GM12878 (cell line): ENCODE measurements around the gene TSEN34. TPM values are rescaled to one million over a fixed set of nuclear protein-coding genes. Genes with fewer than 3 reads are reported as not detected.

Experiments used
- ATAC-seq: fragments of 200-7000 bp; cut with Tn5 transposase; 3 replicates; pipeline ENCODE4 v1.9.1; 2020; ENCODE audit warnings: mild to moderate bottlenecking, moderate library complexity
- BruUV-seq: library from RNA; stranded (reverse); fragments of 400-500 nt; replicated peaks from 2 replicates; lab custom pipeline; 2021; lab: Mats Ljungman, UMichigan
- CTCF ChIA-PET: fragments of 300-600 bp; sonication (Branson Sonifier 250); formaldehyde crosslinking; extraction: SDS; loops from one replicate; lab custom pipeline; 2021; ENCODE audit warnings: inconsistent platforms; lab: Yijun Ruan, JAX
- POLR2A ChIA-PET: fragments of 350-600 bp; formaldehyde crosslinking; extraction: SDS; loops from one replicate; lab custom pipeline; 2021; ENCODE audit warnings: inconsistent platforms; lab: Charles Lee
- RAD21 ChIA-PET: fragments of 300-600 bp; sonication (Branson Sonifier 250); formaldehyde crosslinking; loops from one replicate; lab custom pipeline; 2023; ENCODE audit warnings: antibody characterized with exemption; ENCODE audit not compliant: unreplicated experiment; lab: Charles Lee
- SMC1A ChIA-PET: fragments of 300-600 bp; sonication (Branson Sonifier 250); formaldehyde crosslinking; loops from one replicate; lab custom pipeline; 2023; ENCODE audit not compliant: unreplicated experiment, uncharacterized antibody; lab: Charles Lee
- DNase-seq: peaks from one replicate; pipeline ENCODE4 v3.0.0-alpha.2; 2011; ENCODE audit warnings: low read depth, low spot score
- FAIRE-seq: peaks from 3 replicates; lab custom pipeline; 2011; peaks lifted over from hg19 to GRCh38; lab: Jason Lieb, UNC
- H2AFZ ChIP-seq: 2 replicates; pipeline ENCODE4 v1.6.0; 2011; ENCODE audit warnings: low read depth, low read length, control low read depth; ENCODE audit not compliant: control insufficient read depth
- H3K27ac ChIP-seq: 2 replicates; pipeline ENCODE4 v1.5.1; 2011; ENCODE audit warnings: control low read depth; ENCODE audit not compliant: control insufficient read depth, insufficient read depth
- H3K27me3 ChIP-seq, 2 experiments: replicated peaks in 1 of 2; 2 replicates each; pipeline versions ENCODE4 v1.6.0 to v1.6.1; 2011; ENCODE audit warnings: low read length in 1 of 2; ENCODE audit not compliant: control insufficient read depth in 2 of 2, insufficient read depth in 2 of 2
- H3K36me3 ChIP-seq, 2 experiments: 2 replicates each; pipeline ENCODE4 v1.5.1; 2011; ENCODE audit warnings: low read length in 1 of 2; ENCODE audit not compliant: control insufficient read depth in 2 of 2, insufficient read depth in 2 of 2
- H3K4me1 ChIP-seq: 2 replicates; pipeline ENCODE4 v1.6.1; 2011; ENCODE audit warnings: mild to moderate bottlenecking, low read length, moderate library complexity, mixed read lengths; ENCODE audit not compliant: control insufficient read depth, insufficient read depth
- H3K4me2 ChIP-seq: 2 replicates; pipeline ENCODE4 v1.6.0; 2011; ENCODE audit warnings: control low read depth; ENCODE audit not compliant: control insufficient read depth, insufficient read depth
- H3K4me3 ChIP-seq: fragments of 200-600 bp; sonication (generic); 2 replicates; pipeline ENCODE4 v1.5.1; 2016
- H3K79me2 ChIP-seq: 2 replicates; pipeline ENCODE4 v1.6.0; 2011; ENCODE audit warnings: low read length; ENCODE audit not compliant: control insufficient read depth, insufficient read depth
- H3K9ac ChIP-seq: 2 replicates; pipeline ENCODE4 v1.8.0; 2011; ENCODE audit warnings: low read length, control low read depth, mixed read lengths; ENCODE audit not compliant: control insufficient read depth, insufficient read depth
- H3K9me3 ChIP-seq: replicated peaks from 3 replicates; pipeline ENCODE4 v1.5.1; 2011; ENCODE audit warnings: mild to moderate bottlenecking, low read length; ENCODE audit not compliant: control insufficient read depth, insufficient read depth
- H4K20me1 ChIP-seq: 2 replicates; pipeline ENCODE4 v1.6.0; 2011; ENCODE audit not compliant: control insufficient read depth, insufficient read depth
- BHLHE40 ChIP-seq, 2 experiments: fragments of 450-650 bp in 1 of 2; IDR thresholded peaks; 2 replicates each; pipeline ENCODE4 v1.6.1; 2011 to 2017; ENCODE audit warnings: low read depth in 2 of 2, borderline replicate concordance in 1 of 2, improper control_type of control experiment in 1 of 2, low read length in 1 of 2, mild to moderate bottlenecking in 1 of 2
- MEF2B ChIP-seq: fragments of 450-650 bp; IDR thresholded peaks from 2 replicates; pipeline ENCODE4 v1.6.1; 2018; ENCODE audit warnings: mild to moderate bottlenecking, moderate library complexity; ENCODE audit not compliant: partially characterized antibody, poor library complexity, severe bottlenecking
- POLR2A ChIP-seq: IDR thresholded peaks from 2 replicates; pipeline ENCODE4 v1.6.1; 2011; ENCODE audit warnings: low read depth, mild to moderate bottlenecking, low read length
- POLR2AphosphoS2 ChIP-seq: IDR thresholded peaks from 2 replicates; pipeline ENCODE4 v1.6.1; 2011; ENCODE audit warnings: low read depth, mild to moderate bottlenecking, low read length, improper control_type of control experiment, moderate library complexity
- RAD21 ChIP-seq: IDR thresholded peaks from 2 replicates; pipeline ENCODE4 v1.6.1; 2011; ENCODE audit warnings: mild to moderate bottlenecking, low read depth, low read length, moderate library complexity; ENCODE audit not compliant: insufficient read depth
- RFX5 ChIP-seq: IDR thresholded peaks from 2 replicates; pipeline ENCODE4 v1.6.1; 2011; ENCODE audit warnings: low read depth, low read length, improper control_type of control experiment
- WGBS: methylation state at CpG from one replicate; pipeline ENCODE4 v1.1.6; 2016; ENCODE audit warnings: low lambda C conversion rate; ENCODE audit not compliant: insufficient replicate concordance, insufficient coverage; ENCODE audit errors: missing lambda C conversion rate; 5-methylcytosine and 5-hydroxymethylcytosine counted together
- in situ Hi-C: fragments of 300-500 bp; cut with MboI; formaldehyde crosslinking; loops from 9 replicates; pipeline ENCODE4 v1.14.3; 2018; ENCODE audit warnings: mixed read lengths
- intact Hi-C: fragments of 100-400 bp; cut with micrococcal nuclease; formaldehyde crosslinking; loops from one replicate; pipeline ENCODE4 v1.14.2; 2022; ENCODE audit not compliant: unreplicated experiment
- polyA plus RNA-seq, 11 experiments: library from polyadenylated mRNA; depleted of rRNA in 4 of 11; unstranded in 6 of 11; stranded (reverse) in 5 of 11; fragments of >200 nt; fragmentation: Nextera tagmentation in 4 of 11; fragmentation: Illumina TruSeq in 1 of 11; extraction: Ambion mirVana in 4 of 11; extraction: Trizol in 1 of 11; gene quantifications; 1 replicate in 1 of 11; 2 replicates in 10 of 11; pipeline versions ENCODE4 v1.2.1 to v1.2.3, GENCODE V29; 2011 to 2016; ENCODE audit warnings: inconsistent platforms in 2 of 11, missing spikeins in 2 of 11, low read depth in 1 of 11
- total RNA-seq, 4 experiments: library from RNA; depleted of rRNA in 3 of 4; stranded (reverse); fragments of >200 nt in 3 of 4; fragmentation: Illumina TruSeq in 1 of 4; extraction: Trizol in 1 of 4; gene quantifications; 2 replicates each; pipeline versions ENCODE4 v1.2.1 to v1.2.3, GENCODE V29; 2013 to 2021
- TF ChIP-seq, protein P1 (sequence below): fragments of 450-650 bp; IDR thresholded peaks from 2 replicates; pipeline ENCODE4 v1.6.1; 2016; ENCODE audit warnings: mild to moderate bottlenecking
- TF ChIP-seq, protein P2 (sequence below): fragments of 450-650 bp; IDR thresholded peaks from 2 replicates; pipeline ENCODE4 v1.6.1; 2016; ENCODE audit warnings: mild to moderate bottlenecking, moderate library complexity, borderline replicate concordance

The TSEN34 gene
- total and polyA plus RNA-seq, 10 of the 15 experiments (the other 5 are each of a cell fraction or from before 2014, with no cell fraction given): 1.0 to 35.9 (median 16.8) TPM

DNA sequence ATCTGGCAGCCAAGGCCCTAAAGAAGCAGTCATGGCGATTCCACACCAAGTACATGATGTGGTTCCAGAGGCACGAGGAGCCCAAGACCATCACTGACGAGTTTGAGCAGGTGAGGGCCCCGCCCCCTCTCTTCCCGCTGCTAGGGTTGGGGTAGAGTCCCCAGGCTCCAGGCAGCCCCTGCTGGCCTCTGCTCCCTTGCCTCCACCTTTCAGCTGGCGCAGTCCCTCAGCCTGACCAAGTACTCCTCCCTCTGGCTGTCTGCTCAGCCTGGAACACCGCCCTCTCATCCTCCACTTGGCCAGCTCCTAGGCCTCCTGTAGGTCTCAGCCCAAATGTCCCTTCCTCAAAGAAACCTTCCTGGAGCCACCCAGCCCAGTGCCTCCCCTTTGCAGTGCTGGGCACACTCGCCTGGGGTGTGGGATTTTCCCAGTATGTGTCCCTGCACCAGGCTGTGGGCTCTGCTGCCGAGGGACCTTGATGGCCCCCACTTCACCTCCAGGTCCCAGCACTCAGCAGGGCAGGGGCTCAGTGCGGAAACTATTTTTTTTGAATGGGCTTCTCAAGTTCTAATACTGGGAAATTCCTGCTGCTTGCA is 37.3 kb upstream of the TSEN34 start:
- Histone ChIP-seq H3K36me3 (peaks cover 27 to 28% of the 10 kb centered on the region in 2 experiments; a peak in 3 of 4 replicates), H3K27ac (no peak overlapping the region), H3K4me1 (no peaks in the 10 kb centered on the region), H3K4me3 (no peak overlapping the region), H3K9ac (no peak overlapping the region), H3K27me3 (no peaks in the 10 kb centered on the region), H3K79me2 (peaks cover 3% of the 10 kb centered on the region), H2AFZ (no peak overlapping the region), H4K20me1 (no peaks in the 10 kb centered on the region), H3K4me2 (no peak overlapping the region), H3K9me3 (no peaks in the 10 kb centered on the region)
- ATAC-seq (no peak), DNase-seq (no peak), FAIRE-seq (no peak)
- ChIA-PET SMC1A (no interaction called here), CTCF (no interaction called here), RAD21 (no interaction called here), POLR2A (no interaction called here)
- 93% methylated on average over 8 of the region's 10 CpGs for WGBS
- TF ChIP-seq POLR2A (peak; percentile 62; the same call in 1 of the 2 replicates), RFX5 (no peak)
- in situ Hi-C loops: no loop called here
- BruUV-seq: no TSS peak
- intact Hi-C loops: no loop called here

GRCh38 chr19:54154603-54155345 is 36.3 kb upstream of the TSEN34 start:
- TF ChIP-seq, protein P1, sequence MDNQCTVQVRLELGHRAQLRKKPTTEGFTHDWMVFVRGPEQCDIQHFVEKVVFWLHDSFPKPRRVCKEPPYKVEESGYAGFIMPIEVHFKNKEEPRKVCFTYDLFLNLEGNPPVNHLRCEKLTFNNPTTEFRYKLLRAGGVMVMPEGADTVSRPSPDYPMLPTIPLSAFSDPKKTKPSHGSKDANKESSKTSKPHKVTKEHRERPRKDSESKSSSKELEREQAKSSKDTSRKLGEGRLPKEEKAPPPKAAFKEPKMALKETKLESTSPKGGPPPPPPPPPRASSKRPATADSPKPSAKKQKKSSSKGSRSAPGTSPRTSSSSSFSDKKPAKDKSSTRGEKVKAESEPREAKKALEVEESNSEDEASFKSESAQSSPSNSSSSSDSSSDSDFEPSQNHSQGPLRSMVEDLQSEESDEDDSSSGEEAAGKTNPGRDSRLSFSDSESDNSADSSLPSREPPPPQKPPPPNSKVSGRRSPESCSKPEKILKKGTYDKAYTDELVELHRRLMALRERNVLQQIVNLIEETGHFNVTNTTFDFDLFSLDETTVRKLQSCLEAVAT: no peak
- TF ChIP-seq MEF2B (no peak), POLR2AphosphoS2 (0 out of 2 replicates have a peak, but pooled peaks have one; percentile 29), BHLHE40 (IDR thresholded peaks at IDR 0.05; ENCODE audit: borderline replicate concordance in 1 of 2, low read depth in 2 of 2, low read length in 1 of 2) (peak; percentile 34 to 39; a peak in 3 of 4 replicates), RAD21 (no peak), POLR2A (peak; percentile 64; the same call in 1 of the 2 replicates)
- TF ChIP-seq, protein P2, sequence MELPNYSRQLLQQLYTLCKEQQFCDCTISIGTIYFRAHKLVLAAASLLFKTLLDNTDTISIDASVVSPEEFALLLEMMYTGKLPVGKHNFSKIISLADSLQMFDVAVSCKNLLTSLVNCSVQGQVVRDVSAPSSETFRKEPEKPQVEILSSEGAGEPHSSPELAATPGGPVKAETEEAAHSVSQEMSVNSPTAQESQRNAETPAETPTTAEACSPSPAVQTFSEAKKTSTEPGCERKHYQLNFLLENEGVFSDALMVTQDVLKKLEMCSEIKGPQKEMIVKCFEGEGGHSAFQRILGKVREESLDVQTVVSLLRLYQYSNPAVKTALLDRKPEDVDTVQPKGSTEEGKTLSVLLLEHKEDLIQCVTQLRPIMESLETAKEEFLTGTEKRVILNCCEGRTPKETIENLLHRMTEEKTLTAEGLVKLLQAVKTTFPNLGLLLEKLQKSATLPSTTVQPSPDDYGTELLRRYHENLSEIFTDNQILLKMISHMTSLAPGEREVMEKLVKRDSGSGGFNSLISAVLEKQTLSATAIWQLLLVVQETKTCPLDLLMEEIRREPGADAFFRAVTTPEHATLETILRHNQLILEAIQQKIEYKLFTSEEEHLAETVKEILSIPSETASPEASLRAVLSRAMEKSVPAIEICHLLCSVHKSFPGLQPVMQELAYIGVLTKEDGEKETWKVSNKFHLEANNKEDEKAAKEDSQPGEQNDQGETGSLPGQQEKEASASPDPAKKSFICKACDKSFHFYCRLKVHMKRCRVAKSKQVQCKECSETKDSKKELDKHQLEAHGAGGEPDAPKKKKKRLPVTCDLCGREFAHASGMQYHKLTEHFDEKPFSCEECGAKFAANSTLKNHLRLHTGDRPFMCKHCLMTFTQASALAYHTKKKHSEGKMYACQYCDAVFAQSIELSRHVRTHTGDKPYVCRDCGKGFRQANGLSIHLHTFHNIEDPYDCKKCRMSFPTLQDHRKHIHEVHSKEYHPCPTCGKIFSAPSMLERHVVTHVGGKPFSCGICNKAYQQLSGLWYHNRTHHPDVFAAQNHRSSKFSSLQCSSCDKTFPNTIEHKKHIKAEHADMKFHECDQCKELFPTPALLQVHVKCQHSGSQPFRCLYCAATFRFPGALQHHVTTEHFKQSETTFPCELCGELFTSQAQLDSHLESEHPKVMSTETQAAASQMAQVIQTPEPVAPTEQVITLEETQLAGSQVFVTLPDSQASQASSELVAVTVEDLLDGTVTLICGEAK: no peak
- Histone ChIP-seq H2AFZ (no peak overlapping the region), H4K20me1 (no peaks in the 10 kb centered on the region), H3K9me3 (no peaks in the 10 kb centered on the region), H3K4me2 (no peak overlapping the region), H3K4me1 (no peaks in the 10 kb centered on the region), H3K4me3 (no peak overlapping the region), H3K27me3 (no peaks in the 10 kb centered on the region), H3K27ac (no peak overlapping the region), H3K79me2 (peaks cover 8% of the 10 kb centered on the region), H3K36me3 (peaks cover 25% of the 10 kb centered on the region in 2 experiments; a peak in 3 of 4 replicates), H3K9ac (no peak overlapping the region)
- FAIRE-seq (no peak), DNase-seq (no peak), ATAC-seq (no peak)
- intact Hi-C loops (no loop called here), in situ Hi-C loops (no loop called here)
- ChIA-PET RAD21 (no interaction called here), CTCF (no interaction called here), SMC1A (no interaction called here), POLR2A (no interaction called here)
- WGBS: 64% methylated on average over 18 of the region's 18 CpGs
- BruUV-seq: TSS peak; percentile 52
